LHCN-M2 (cell line): ENCODE results near the gene FDXR. TPM values are rescaled to one million over a fixed set of nuclear protein-coding genes. Genes with fewer than 3 reads are reported as not detected.

ENCODE experiments used
- DNase-seq: peaks from one replicate; pipeline ENCODE4 v3.0.0-alpha.2; 2012; ENCODE audit warnings: low read depth
- total RNA-seq: library from RNA; depleted of rRNA; stranded (reverse); fragments of >200 nt; gene quantifications from 2 replicates; pipeline ENCODE4 v1.2.3, GENCODE V29; 2014

FDXR gene
- total RNA-seq, 1 experiment from 2014 or later: 39.4 TPM

DNA sequence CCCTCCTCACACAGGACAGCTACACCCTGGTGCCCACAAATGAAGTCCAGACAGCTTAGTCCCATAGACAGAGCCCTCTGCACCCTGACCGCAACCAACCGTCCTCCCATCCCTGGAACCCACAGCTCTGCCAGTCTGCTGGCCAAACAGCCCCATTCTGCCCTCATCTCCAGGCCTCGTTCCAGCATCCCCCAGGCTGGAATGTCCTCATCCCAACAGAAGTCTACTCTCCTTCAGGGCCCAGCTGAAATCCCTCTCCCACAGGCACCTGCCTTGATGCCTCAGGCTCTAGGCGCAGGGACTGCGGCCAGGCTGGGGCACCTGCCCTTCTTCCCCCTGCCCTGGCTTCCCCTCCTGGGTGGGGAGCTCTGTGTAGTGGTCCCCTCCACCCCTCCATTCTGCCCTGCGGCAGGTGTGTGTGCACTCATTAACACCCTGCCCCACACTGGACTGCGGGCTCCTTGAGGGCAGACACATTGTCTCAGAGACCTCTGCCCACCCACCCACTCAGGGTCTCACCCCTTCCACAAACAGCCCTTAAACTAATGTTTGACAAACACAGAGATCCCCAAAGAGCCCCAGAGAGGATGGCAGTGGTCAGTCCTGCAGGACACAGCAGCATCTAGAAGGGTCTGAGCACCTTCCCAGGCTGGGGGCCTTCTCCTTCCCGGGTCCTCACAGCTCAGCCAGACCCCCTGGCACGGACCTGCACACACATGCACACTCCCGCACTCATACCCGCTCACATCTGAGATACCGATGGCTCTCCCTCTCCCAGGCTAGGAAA lies 13.9 kb downstream of the FDXR start:
- no peak for DNase-seq

DNA sequence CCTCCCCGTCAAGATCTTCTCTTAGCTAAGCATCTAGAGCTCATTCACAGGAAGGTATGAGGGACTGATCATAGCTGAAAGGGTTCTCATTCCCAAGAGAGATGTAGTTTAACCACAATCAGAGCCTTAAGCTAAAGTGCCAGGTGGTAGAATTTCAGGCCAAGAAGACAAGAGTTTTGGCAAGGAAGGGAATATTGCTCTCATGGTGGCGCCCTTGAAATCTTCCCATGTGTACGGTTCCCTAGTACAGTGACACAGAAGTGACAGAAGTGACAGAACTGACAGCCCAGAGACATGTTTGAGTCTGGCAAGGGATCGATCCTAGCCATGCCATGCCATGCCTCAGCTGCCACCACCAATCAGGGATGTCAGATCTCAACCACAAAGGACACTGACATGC lies 15.6 kb downstream of the FDXR start:
- DNase-seq: no peak

- no peak for DNase-seq
These were observed 16.7 kb downstream of the FDXR start for GRCh38 chr17:74856112-74856511.

DNA sequence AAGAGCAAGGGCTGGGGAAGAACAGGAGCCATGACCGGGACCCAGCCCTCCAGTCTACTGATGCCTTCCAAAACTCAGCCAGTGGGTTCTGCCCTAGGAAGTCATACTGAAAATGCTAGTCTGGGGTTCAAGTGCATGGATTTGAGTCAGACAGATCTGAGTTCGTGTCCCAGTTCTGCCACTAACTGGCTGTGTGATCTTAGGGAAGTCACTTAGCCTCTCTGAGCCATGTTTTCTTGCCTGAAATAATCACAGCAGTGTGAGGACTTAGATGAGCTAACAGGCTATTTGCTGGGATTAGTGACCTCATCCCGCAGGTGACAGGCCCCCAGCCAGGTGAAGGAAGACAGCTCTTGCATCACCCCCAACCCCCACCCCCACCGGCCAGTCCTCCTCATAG lies 17.5 kb downstream of the FDXR start:
- DNase-seq: no peak

DNA sequence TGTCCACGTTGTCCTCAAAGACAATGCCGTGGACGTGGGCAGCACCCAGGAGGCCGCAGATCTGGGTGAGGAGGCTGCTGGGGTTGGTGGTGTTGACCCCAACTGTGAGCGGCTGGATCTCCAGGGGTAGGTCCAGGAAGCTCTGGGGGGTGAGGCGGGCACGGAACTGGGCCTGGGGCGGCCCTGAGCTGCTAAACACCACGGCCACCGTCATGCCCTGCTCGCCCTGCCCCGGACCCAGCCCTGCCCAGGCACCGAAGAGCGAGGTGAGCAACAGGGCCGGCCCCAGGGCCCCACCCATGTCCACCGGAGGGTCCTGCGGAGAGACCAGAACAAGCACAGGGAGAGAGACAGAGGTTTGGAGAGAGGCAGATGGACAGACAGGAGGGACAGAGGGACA lies 18.0 kb downstream of the FDXR start:
- no peak for DNase-seq

GRCh38 chr17:74853669-74854068 lies 19.1 kb downstream of the FDXR start:
- DNase-seq: no peak

GRCh38 chr17:74853048-74853397 lies 19.8 kb downstream of the FDXR start:
- DNase-seq: no peak

- DNase-seq: no peak
These were observed 20.4 kb downstream of the FDXR start for GRCh38 chr17:74852237-74853047.

GRCh38 chr17:74851612-74852236 lies 21.1 kb downstream of the FDXR start:
- no peak for DNase-seq

GRCh38 chr17:74850914-74851313 lies 21.9 kb downstream of the FDXR start:
- no peak for DNase-seq

GRCh38 chr17:74850310-74850709 lies 22.5 kb downstream of the FDXR start:
- no peak for DNase-seq

DNA sequence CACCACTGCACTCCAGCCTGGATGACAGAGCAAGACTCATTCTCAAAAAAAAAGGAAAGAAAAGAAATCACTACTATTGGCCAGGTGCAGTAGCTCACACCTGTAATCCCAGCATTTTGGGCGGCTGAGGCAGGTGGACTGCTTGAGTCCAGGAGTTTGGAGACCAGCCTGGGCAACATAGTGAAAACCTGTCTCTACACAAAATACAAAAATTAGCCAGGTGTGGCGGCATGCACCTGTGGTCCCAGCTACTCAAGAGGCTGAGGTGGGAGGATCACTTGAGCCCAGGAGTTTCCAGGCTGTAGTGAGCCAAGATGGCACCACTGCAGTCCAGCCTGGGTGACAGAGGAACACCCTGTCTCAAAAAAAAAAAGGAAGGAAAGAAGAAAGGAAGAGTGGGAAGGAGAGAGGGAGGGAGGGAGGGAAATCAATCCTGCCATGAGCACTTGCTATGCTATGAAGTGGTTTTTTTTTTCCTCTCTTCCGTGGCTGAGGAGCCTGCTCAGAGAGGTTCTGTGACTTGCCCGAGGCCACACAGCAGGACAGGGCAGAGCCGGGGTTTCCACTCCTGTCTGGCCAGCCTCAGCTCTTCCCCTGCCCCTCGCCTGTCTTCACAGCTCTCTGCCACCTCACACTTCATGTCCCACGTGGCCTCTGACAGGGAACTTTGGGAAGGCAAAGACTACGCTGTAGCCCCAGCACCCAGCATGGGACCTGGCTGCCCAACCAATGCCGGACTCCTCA lies 24.0 kb downstream of the FDXR start:
- no peak for DNase-seq

- DNase-seq: no peak
These were observed 26.2 kb downstream of the FDXR start for GRCh38 chr17:74846621-74847020.

DNA sequence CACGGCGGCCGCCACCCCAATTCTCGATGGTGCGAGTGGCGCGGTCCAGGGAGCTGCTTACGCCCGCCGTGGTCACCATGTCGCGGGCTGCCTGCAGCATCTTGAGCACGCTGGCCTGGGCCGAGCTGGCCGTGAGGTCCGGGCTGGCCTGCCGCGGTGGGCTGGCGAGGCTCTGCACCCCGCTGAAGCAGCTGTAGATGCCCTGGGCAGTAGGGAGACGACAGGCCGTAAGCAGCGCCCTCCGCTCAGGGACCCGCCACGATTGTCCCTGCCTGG lies 29.5 kb downstream of the FDXR start:
- no peak for DNase-seq

DNA sequence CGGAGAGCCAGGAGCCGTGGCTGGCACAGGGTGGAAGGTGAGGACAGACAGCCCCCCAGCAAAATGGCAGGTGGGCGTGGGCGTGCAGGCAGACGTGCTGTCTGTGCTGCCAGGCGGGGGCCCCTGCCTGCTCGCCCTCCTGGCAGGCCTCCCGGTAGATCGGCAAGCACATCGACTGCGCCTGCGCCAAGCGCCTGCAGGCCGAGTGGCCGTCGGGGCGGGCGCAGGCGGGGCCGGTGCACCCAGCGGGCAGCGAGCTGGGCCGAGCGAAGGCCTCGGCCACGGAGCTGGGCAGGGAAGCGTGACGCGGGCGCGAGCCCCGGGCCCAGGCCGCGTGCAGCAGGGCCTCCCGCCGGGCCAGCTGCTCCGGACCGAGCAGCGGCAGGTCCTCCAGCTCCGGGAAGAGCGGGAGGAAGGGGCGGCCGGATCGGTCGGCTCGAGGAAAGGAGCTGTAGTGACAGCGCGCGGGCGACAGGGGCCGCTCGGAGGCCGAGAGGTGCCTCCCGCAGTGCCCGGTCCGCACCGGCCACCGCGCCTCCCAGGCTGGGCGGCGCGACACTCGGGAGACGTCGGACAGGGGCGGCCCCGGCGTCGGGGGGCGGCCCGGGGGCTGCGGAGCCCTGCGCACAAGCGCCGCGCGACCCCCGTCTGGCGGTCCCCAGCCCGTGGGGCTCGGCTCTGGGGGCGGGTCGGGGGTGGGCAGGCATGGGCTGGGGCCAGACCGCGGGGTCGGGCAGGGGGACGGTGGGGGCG lies 30.0 kb downstream of the FDXR start:
- DNase-seq: peak; percentile 31

DNA sequence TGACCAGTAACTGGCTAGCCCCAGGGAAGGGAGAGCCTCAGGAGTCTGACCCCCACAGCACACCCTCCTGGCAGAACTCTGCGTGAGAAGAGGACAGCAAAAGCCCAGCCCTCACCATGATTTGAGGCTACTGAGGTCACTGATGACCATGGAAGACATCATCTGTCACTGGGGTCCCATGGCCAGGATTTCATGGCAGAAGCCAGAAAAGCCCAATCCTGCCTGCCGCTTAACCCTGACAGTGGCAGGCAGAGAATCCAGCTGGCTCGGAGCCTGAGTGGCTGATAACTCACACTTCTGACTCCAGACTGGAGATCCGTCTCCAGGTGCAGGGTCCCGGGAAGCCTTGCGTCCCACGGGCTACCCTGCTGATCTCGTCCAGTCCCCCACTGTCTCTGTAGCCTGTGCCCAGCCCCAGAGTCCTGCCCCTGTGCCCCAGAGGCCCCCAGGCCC lies 30.6 kb downstream of the FDXR start:
- no peak for DNase-seq

DNA sequence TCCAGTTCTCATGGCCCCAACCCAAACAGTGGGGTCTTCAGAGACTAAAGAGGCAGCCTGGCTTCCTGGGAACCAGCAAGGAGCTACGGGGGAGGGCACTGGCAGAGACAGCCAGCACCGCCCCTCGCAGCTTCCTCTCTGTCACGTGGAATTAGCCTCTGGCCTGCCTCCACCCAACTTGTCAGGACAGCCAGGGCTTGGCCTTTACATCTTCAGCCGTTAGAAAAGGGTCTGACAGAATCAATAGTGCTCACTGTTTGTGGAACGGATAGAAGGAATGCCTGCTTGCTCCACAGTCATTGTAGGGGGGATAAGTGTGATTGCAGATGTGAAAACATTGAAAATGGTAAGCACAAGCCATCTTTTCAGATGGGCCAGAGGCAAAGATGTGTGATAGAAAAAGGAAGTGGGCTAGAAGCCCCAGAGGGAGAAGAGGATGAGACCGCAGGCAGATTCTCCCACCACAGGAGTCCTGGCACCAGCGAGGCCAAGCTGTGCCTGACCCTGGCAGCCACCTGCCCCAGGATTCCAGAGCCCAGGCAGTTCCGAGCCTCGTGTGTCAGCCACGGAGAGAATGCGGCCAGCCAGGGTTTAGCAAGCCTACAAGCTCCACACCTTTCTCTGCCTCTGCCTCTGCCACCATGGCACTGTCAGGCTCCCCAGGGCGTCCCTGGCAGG lies 31.7 kb downstream of the FDXR start:
- no peak for DNase-seq

GRCh38 chr17:74839990-74840852 lies 32.6 kb downstream of the FDXR start:
- no peak for DNase-seq

DNA sequence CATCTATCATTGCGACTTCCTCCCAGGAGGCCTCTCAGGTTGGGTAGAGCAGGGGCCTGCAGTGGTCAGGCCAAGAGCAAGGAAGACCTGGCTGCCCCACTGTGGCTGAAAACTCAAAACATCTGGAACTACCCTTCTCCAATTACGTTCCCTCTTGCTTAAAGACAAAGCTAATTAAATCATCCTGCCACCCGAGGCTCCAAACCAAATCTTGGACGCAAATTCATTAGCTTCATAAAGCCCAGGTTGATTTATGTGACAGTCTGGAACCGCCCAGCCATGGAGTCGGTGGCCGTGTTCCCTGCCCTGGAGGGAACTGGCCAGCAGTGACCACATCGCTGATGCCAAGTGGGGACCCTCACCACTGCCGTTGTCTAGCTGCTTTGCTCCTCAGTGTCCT lies 34.5 kb downstream of the FDXR start:
- no peak for DNase-seq
